Measurements from ENCODE around the gene LZTS3. TPM values are rescaled to one million over a fixed set of nuclear protein-coding genes. Genes with fewer than 3 reads are reported as not detected.
"Not testable (repeated sequence)": the region's sequence is repeated elsewhere in the genome, so short reads cannot be mapped to it uniquely, and the experiment has no call there.

Gene LZTS3
- total RNA-seq (10 to 100 TPM; 12.3 to 21.0 TPM), polyA plus RNA-seq (ENCODE audit: insufficient read length in 6 of 6) (10 to 100 TPM in 1 of 6 donors, 1 to 10 TPM in 5; 7.1 to 11.8 (median 9.1) TPM)
- long read RNA-seq, donor 1, full-length matches to known transcripts: 1 of 1 reads
- long read RNA-seq, donor 1, partial matches to known transcripts: 0 of 1 reads
- long read RNA-seq, donor 1, other reads (novel, unspliced or antisense): 0 of 1 reads
- long read RNA-seq, donor 2, full-length matches to known transcripts: 2 of 2 reads
- long read RNA-seq, donor 2, partial matches to known transcripts: 0 of 2 reads
- long read RNA-seq, donor 2, other reads (novel, unspliced or antisense): 0 of 2 reads
- long read RNA-seq, donor 3, full-length matches to known transcripts: 1 of 1 reads
- long read RNA-seq, donor 3, partial matches to known transcripts: 0 of 1 reads
- long read RNA-seq, donor 3, other reads (novel, unspliced or antisense): 0 of 1 reads
- long read RNA-seq, donor 4, partial matches to known transcripts: 0 of 1 reads
- long read RNA-seq, donor 4, other reads (novel, unspliced or antisense): 1 of 1 reads
- long read RNA-seq, donor 5: 0 reads
- long read RNA-seq, donor 6, full-length matches to known transcripts: 3 of 3 reads
- long read RNA-seq, donor 6, partial matches to known transcripts: 0 of 3 reads
- long read RNA-seq, donor 6, other reads (novel, unspliced or antisense): 0 of 3 reads
- long read RNA-seq, donor 7: 0 reads
- long read RNA-seq, donor 8, full-length matches to known transcripts: 1 of 1 reads
- long read RNA-seq, donor 8, partial matches to known transcripts: 0 of 1 reads
- long read RNA-seq, donor 8, other reads (novel, unspliced or antisense): 0 of 1 reads
- long read RNA-seq, donor 9: 0 reads
- long read RNA-seq, donor 10, partial matches to known transcripts: 0 of 2 reads
- long read RNA-seq, donor 10, other reads (novel, unspliced or antisense): 2 of 2 reads
- long read RNA-seq, donor 11: 0 reads
- long read RNA-seq, donor 12, full-length matches to known transcripts: 3 of 3 reads
- long read RNA-seq, donor 12, partial matches to known transcripts: 0 of 3 reads
- long read RNA-seq, donor 12, other reads (novel, unspliced or antisense): 0 of 3 reads

DNA sequence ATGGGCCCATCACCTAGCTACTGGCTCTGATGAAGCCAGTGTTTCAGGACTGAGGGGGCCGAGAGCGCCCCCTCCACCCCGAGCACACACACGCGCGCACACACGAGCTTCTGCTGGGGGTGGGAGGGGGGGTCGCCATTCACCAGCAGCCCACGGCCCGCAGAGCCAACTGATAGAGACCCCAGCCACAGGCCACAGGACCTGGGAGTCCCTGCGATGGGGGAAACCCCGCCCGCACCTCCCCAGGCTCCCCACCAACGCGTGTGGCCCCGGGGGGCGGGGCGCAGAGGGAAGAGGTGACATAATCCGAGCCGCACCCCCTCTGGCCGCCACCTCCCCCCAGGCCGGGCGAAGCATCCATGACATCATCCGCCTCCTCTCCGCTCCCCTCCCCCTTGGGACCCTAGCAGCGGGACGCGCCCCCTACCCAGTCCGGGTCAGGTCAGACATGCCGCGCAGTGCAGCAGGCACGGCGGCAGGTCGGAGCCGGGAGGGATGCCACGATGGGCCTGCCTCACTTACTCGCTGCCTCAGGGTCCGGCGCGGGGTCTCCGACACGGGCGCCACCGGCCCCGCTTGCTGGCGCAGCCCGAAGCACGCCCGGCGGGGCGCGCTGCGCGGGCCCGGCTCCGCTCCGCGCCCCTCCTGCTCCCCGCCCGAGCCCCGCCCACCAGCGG lies at the start of gene LZTS3:
TSS of gene LZTS3 (minus strand) at position 617 of the 677 bp plus-strand sequence. CDS start 6,386 bp downstream, outside the sequence.
- Histone ChIP-seq H3K9me3 (no peaks in the 10 kb centered on the region), H3K36me3 (no peaks in the 10 kb centered on the region), H3K27ac (peak within 1 kb of the TSS; percentile 42 to 73), H3K4me3 (peak within 1 kb of the TSS; percentile 93 to 95), H3K4me1 (peaks cover 6 to 27% of the 10 kb centered on the region in 2 donors), H3K27me3 (peaks cover 0 to 55% of the 10 kb centered on the region in 2 donors)
- DNase-seq (peak in 3 of 4 donors; percentile 72 to 88 (median 79)), ATAC-seq (peak; percentile 47)
- intact Hi-C loops (cut with DNase I): no loop called here
- TF ChIP-seq CTCF (IDR thresholded peaks at IDR 0.05): no peak

DNA sequence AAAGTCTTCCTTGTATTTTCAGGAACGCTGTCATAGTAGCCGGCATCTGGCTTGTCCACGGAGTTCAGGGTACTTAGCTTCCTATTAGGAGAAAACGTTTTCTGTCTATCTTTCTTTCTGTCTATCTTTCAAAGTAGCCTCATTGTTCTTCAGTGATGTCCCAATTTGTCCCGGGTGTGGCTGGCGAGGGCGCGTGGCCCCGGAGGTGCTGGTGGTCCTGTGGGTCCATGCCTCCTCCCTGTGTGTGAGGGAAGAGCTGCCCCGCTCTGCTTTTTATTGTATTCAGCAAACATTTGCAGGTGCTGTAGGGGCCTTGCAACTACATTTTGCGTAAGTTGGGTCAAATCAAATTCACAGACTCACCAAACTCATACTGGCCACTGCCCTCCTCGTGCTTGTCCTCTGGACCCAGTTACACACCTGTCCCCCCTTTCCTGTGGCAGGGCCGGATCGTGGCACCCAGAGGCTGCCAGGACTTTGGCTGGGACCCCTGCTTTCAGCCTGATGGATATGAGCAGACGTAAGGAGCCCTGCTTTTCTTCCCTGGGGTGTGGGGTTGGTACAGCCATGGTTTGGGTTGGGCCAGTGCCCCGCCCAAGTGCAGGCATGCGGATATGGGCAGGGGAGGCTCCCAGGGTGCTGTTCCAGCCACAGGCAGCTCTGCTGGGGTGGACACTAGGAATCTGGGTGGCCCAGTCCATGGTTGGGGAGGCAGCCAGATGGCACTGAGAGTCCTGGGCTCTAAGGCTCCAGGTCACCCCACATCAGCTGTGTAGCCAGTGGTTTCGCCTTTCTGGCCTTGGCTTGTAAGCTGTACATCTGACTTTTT lies 48.3 kb upstream of the LZTS3 start:
- H3K4me3 ChIP-seq: no peak overlapping the region
- H3K27ac ChIP-seq: no peak overlapping the region
- peaks cover 0 to 9% of the 10 kb centered on the region in 2 donors for H3K4me1 ChIP-seq
- DNase-seq: no peak
- intact Hi-C loops (cut with DNase I): no loop called here
- H3K9me3 ChIP-seq: no peaks in the 10 kb centered on the region
- ATAC-seq: peak; percentile 16
- H3K36me3 ChIP-seq: peaks cover 0 to 72% of the 10 kb centered on the region in 2 donors
- H3K27me3 ChIP-seq: no peaks in the 10 kb centered on the region
- no peak for TF ChIP-seq CTCF (IDR thresholded peaks at IDR 0.05)

GRCh38 chr20:3218307-3218988 lies 45.1 kb upstream of the LZTS3 start:
- Histone ChIP-seq H3K27me3 (no peaks in the 10 kb centered on the region), H3K27ac (no peak overlapping the region), H3K36me3 (peaks cover 0 to 87% of the 10 kb centered on the region in 2 donors), H3K9me3 (no peaks in the 10 kb centered on the region), H3K4me1 (peaks cover 0 to 9% of the 10 kb centered on the region in 2 donors), H3K4me3 (no peak overlapping the region)
- TF ChIP-seq CTCF (IDR thresholded peaks at IDR 0.05): peak; percentile 89
- DNase-seq (peak in 2 of 4 donors; percentile 56 to 95), ATAC-seq (peak; percentile 91)
- intact Hi-C loops (cut with DNase I): no loop called here

DNA sequence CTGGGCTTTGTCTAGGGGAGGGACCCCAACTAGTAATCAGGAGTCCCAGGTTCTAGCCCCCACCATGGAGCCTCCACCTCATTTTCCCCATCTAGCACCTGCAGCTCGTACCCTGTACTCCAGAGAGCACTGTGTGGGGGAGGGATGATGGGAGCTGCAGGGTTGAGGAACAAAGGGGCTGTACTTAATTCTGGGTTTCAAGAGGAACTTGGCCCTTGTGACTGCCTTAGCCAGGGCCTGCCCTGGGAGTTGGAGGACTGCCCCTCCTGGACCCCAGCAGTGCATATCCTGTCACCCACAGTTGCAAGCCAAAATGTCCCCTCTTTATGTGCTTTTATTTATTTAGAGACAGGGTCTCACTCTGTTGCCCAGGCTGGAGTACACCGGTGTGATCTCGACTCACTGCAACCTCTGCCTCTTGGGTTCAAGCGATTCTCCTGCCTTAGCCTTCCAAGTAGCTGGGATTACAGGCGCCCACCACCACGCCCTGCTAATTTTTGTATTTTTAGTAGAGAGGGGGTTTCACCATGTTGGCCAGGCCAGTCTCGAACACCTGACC lies 42.1 kb upstream of the LZTS3 start:
- H3K27me3 ChIP-seq; H3K27ac ChIP-seq; H3K9me3 ChIP-seq; DNase-seq; H3K4me3 ChIP-seq; intact Hi-C loops (cut with DNase I): not testable (repeated sequence)
- Histone ChIP-seq H3K4me1 (peaks cover 2 to 17% of the 10 kb centered on the region in 2 donors), H3K36me3 (peaks cover 0 to 65% of the 10 kb centered on the region in 2 donors)
- ATAC-seq: peak; percentile 11

Measured in left lung (tissue), 14 donors.